Measurements from ENCODE around the gene CFAP77.

DNA sequence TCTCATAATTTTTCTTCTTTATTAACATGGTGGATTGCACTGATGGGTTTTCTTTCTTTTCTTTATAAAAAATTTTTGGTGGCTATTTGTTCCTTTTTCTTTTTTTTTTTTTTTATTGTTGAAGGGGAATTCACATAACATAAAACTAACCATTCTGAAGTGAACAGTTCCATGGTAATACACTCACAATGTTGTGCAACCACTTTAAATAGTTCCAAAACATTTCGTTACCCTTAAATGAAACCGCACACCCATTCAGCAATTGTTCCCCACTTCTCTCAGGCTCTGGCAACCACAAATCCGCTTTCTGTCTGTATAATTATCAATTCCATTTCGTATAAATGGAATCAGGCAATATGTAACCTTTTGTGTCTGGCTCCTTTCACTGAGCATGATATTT lies 43.5 kb upstream of the CFAP77 start:
- TF ChIP-seq POLR2AphosphoS5 (IDR thresholded peaks at IDR 0.05; ENCODE audit: insufficient read depth in 1 of 2, low read depth in 1 of 2) (no peak), POLR2A (IDR thresholded peaks at IDR 0.05) (no peak)
- TF ChIP-seq, protein P1, sequence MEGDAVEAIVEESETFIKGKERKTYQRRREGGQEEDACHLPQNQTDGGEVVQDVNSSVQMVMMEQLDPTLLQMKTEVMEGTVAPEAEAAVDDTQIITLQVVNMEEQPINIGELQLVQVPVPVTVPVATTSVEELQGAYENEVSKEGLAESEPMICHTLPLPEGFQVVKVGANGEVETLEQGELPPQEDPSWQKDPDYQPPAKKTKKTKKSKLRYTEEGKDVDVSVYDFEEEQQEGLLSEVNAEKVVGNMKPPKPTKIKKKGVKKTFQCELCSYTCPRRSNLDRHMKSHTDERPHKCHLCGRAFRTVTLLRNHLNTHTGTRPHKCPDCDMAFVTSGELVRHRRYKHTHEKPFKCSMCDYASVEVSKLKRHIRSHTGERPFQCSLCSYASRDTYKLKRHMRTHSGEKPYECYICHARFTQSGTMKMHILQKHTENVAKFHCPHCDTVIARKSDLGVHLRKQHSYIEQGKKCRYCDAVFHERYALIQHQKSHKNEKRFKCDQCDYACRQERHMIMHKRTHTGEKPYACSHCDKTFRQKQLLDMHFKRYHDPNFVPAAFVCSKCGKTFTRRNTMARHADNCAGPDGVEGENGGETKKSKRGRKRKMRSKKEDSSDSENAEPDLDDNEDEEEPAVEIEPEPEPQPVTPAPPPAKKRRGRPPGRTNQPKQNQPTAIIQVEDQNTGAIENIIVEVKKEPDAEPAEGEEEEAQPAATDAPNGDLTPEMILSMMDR (IDR thresholded peaks at IDR 0.05), result no peak
